ENCODE results near the gene CNKSR2. TPM values are rescaled to one million over a fixed set of nuclear protein-coding genes. Genes with fewer than 3 reads are reported as not detected.
A peak's percentile ranks its signal among the peaks of the same experiment; 100 is the strongest.

CNKSR2 gene
- 0.56 TPM for polyA plus RNA-seq (2013, experiment 1 of 2; ENCODE audit: insufficient read length)
- polyA plus RNA-seq (2013, experiment 2 of 2; ENCODE audit: insufficient read length): 0.17 TPM

GRCh38 chrX:21374163-21374993 lies at the start of gene CNKSR2:
CNKSR2 (plus strand) TSS chrX:21374418; CDS start chrX:21374898, 480 bp downstream.
- peak; percentile 21 for DNase-seq

- DNase-seq: no peak
These were observed 19.5 kb upstream of the CNKSR2 start for GRCh38 chrX:21354725-21355124.

- no peak for DNase-seq
These were observed 18.4 kb upstream of the CNKSR2 start for GRCh38 chrX:21355831-21356230.

GRCh38 chrX:21369613-21370012 lies 4.6 kb upstream of the CNKSR2 start:
- no peak for DNase-seq

- no peak for DNase-seq
These were observed 1.2 kb upstream of the CNKSR2 start for GRCh38 chrX:21373001-21373400.

- DNase-seq: no peak
These were observed 518 bp upstream of the CNKSR2 start for GRCh38 chrX:21373637-21374162.

- DNase-seq: no peak
These were observed 933 bp downstream of the CNKSR2 start for GRCh38 chrX:21374994-21375707.

- DNase-seq: no peak
These were observed 1.4 kb downstream of the CNKSR2 start for GRCh38 chrX:21375708-21376009.

GRCh38 chrX:21376636-21377035 lies 2.4 kb downstream of the CNKSR2 start:
- DNase-seq: no peak

- no peak for DNase-seq
These were observed 5.8 kb downstream of the CNKSR2 start for GRCh38 chrX:21379991-21380390.

- no peak for DNase-seq
These were observed 8.5 kb downstream of the CNKSR2 start for GRCh38 chrX:21382715-21383114.

GRCh38 chrX:21383546-21383945 lies 9.3 kb downstream of the CNKSR2 start:
- no peak for DNase-seq

- no peak for DNase-seq
These were observed 10.0 kb downstream of the CNKSR2 start for GRCh38 chrX:21384178-21384577.

- DNase-seq: no peak
These were observed 20.6 kb downstream of the CNKSR2 start for GRCh38 chrX:21394792-21395191.

- DNase-seq: no peak
These were observed 24.2 kb downstream of the CNKSR2 start for GRCh38 chrX:21398426-21398825.

GRCh38 chrX:21400408-21401121 lies 26.3 kb downstream of the CNKSR2 start:
- no peak for DNase-seq

GRCh38 chrX:21408307-21408706 lies 34.1 kb downstream of the CNKSR2 start:
- no peak for DNase-seq

GRCh38 chrX:21408788-21409187 lies 34.6 kb downstream of the CNKSR2 start:
- no peak for DNase-seq

GRCh38 chrX:21412029-21412428 lies 37.8 kb downstream of the CNKSR2 start:
- no peak for DNase-seq

- DNase-seq: peak; percentile 66
These were observed 38.7 kb downstream of the CNKSR2 start for GRCh38 chrX:21412883-21413282.

- DNase-seq: no peak
These were observed 52.9 kb downstream of the CNKSR2 start for GRCh38 chrX:21427086-21427485.

- no peak for DNase-seq
These were observed 62.8 kb downstream of the CNKSR2 start for GRCh38 chrX:21437036-21437435.

GRCh38 chrX:21438792-21439191 lies 64.6 kb downstream of the CNKSR2 start:
- no peak for DNase-seq
